HG03025 (cell line): ENCODE results near the gene RNU6-1.

Source experiments
- ATAC-seq: cut with Tn5 transposase; IDR thresholded peaks from one replicate; pipeline ENCODE4 v1.9.1; 2021; ENCODE audit warnings: mild to moderate bottlenecking, moderate library complexity; ENCODE audit not compliant: unreplicated experiment, low FRiP score

The RNU6-1 gene

DNA sequence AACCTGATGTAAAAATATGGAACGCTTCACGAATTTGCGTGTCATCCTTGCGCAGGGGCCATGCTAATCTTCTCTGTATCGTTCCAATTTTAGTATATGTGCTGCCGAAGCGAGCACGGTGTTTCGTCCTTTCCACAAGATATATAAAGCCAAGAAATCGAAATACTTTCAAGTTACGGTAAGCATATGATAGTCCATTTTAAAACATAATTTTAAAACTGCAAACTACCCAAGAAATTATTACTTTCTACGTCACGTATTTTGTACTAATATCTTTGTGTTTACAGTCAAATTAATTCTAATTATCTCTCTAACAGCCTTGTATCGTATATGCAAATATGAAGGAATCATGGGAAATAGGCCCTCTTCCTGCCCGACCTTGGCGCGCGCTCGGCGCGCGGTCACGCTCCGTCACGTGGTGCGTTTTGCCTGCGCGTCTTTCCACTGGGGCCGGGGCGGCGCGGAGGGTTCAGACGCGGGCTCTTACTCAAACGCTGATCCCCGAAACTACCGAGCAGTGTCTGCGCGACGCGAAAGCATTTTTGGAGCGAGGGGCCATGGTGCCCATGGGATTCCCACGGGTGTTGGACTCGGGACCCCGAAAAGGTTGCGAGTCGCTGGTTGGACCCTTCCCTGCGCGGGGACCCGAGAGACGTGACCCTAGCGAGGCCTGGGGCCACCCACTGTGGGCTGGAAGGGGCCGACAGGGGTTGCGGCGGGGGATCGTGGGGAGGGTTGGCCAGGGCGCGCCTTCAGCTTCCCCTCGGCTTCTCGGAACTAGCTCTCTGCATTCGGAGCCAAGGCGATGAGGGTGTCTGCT is at the start of gene RNU6-1:
Gene RNU6-1, minus strand, starts transcription at position 117 of the 820 bp plus-strand sequence.
- ATAC-seq = peak; percentile 86

GRCh38 chr15:67887776-67888175 is 47.9 kb upstream of the RNU6-1 start:
- ATAC-seq = no peak

GRCh38 chr15:67885861-67886260 is 46.0 kb upstream of the RNU6-1 start:
- ATAC-seq = no peak

DNA sequence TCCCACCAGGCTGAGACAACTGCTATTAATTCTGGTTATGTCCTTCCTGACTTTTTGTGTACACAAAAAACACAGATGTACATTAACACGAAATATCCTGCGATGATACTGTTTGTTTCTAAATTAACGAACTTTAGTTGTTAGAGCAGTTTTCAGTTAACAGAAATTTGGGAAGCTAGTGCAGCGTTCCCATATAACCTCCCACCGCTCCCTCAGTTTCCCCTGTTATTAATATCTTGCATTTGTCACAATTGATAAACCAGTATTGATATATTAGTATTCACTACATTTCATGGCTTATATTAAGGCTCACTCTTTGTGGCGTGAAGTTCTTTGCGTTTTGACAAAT is 45.3 kb upstream of the RNU6-1 start:
- no peak for ATAC-seq

DNA sequence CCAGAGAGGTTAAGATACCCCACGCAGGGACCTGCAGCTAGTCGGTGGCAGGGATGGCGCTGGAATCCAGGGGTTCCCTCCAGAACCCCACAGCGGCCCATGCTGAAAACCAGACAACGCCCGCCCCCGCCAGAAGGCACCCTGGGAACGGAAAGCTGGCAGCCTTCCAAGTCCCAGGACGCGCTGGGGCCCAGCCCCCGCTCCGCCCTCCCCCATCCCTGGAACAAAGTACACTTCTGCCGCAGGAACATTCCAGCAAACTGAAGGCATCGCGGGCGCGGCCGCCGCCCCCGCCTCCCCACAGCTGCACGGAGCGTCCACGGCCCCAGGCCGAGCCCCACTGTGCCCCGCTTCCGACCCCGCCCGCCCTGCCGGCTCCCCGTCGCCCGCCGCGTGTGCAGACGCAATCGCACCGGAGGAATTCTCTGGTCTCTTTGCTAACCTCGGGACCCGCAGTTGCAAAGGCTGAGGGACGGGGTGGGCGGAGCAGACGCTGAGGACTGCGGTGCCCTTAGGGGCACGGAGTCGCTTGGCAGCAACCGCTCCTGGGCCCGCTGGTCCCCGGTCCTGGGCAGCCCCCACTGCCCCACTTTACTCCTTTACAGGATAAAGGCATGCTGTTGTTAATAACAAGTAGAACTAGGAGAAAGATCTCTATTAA is 44.8 kb upstream of the RNU6-1 start:
- no peak for ATAC-seq

DNA sequence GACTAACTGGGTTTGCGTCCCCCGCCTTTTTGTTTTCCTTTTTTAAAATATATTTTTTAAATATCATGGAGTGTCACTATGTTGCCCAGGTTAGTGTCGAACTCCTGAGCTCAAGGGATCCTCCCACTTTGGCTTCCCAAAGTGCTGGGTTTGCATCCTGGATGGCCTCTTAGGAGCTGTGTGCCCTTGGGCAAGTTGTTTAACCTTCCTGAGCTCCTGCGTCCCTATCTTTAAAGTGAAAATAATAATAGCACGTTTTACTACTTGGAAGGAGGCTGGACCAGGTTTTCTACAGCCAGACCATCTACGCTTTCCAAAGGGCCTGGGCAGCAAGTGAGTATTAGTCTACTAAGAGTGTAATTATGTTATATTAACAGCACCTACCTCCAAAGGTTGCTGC is 44.2 kb upstream of the RNU6-1 start:
- no peak for ATAC-seq

DNA sequence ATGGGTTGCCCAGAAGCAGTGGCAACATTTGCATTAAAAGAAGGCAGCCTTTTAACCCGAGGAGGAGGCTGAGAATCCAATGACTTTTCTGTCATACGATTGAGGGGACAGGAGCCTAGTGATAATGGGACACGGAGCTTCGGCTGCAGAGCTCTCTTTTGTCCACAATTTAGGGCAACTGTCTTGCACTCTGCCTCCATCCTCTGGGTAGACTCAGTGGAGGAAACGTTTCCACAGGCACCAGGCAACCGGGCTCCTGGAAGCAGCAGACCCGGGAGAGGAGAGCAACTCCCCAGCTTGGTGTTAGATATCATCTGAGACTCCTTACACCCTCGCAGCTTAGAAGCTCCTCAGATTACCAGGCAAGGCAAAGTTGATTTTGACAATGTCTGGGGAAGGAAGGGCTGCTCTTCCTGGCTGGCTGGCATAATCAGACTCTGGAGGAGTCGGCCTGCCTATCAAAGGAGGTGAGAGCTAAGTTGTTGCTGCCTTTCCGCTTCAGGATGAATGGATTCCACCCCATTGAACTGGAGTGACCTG is 43.5 kb upstream of the RNU6-1 start:
- ATAC-seq = no peak

DNA sequence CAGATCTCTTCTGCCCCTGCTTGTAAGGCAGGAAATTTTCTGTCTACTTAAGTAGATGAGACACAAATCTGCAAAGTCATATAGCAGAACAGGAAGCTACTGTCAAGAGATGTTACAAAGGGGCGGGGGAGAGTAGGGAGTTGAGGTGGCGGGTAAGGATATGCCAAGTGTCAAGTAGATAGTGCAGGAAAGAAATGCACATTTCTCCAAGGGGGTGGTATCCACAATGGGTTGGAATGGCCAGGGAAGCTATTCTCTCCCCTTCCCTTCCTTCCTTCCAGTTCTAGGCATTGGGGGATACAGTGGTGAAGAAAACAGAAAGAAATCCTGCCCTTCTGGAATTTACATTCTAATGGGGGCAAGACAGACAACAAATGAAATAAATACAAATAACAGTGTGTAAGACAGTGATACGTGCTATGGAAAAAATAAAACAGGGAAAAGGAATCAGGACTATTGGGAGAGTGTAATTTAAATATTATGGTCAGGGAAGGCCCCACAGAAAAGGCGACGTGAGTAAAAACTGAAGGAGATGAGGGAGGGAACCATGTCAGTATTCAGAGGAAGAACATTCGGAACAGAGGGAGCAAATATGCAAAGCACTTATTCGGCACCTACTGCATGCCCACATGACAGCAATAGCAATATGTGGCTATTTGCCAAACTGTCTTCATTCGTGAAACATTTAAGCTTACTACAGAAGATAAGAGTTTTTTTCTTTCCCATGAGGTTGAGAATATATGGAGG is 42.8 kb upstream of the RNU6-1 start:
- no peak for ATAC-seq

GRCh38 chr15:67880651-67881182 is 40.9 kb upstream of the RNU6-1 start:
- no peak for ATAC-seq

DNA sequence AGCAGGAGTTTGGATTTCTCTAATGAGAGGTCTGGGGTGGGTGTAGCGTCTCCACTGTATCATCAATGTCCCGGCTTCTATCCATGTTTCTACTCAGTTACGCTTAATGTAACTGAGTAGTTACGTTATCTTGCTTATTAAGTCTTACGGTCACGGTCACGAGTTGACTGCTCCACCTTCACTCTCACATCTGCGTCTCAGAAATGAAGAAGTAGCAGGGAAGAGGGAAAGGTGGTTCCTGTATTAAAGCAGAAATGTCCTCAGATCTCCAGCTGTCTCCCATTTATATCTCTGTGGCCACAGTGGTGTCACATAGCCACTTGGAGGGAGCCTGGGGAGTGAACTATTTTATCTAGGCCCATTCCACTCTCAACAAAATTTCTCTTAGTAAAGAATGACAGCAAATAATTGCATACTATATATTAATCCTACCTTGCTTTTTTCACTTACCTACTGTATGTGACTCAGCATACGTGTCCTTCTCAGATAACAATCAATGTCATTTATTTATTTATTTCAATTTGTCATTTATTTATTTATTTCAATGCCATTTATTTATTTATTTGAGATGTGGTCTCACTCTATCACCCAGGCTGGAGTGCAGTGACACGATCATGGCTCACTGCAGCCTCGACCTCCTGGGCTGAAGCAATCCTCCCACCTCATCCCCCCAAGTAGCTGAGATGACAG is 39.7 kb upstream of the RNU6-1 start:
- no peak for ATAC-seq

GRCh38 chr15:67878712-67879206 is 38.9 kb upstream of the RNU6-1 start:
- no peak for ATAC-seq

GRCh38 chr15:67873777-67874176 is 33.9 kb upstream of the RNU6-1 start:
- ATAC-seq = no peak

DNA sequence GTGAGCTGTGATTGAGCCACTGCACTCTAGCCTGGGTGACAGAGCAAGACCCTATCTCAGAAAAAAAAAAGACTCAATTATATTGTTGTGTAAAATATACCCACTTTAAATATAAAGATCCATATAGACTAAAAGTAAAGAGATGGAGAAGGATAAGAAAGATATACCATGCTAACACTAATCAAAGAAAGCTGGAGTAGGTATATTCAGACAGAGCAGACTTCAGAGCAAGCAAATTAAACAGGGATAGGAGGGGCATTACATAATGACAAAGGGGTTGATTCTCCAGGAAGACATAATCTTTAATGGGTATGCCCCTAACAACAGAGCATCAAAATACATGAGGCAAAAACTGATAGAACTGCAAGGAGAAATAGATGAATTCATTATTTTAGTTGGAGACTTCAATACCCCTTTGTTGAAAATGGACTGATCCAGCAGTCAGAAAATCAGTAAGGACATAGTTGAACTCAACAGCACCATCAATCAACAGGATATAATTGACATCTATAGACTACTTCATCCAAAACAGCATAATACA is 31.1 kb upstream of the RNU6-1 start:
- ATAC-seq = no peak

- ATAC-seq = no peak
Measured at GRCh38 chr15:67869701-67870100, 29.9 kb upstream of the RNU6-1 start.

GRCh38 chr15:67865766-67866165 is 25.9 kb upstream of the RNU6-1 start:
- no peak for ATAC-seq

GRCh38 chr15:67865331-67865730 is 25.5 kb upstream of the RNU6-1 start:
- ATAC-seq = no peak

- ATAC-seq = peak; percentile 81
Measured at GRCh38 chr15:67863442-67863987, 23.7 kb upstream of the RNU6-1 start.

GRCh38 chr15:67862750-67863441 is 23.1 kb upstream of the RNU6-1 start:
- ATAC-seq = no peak

GRCh38 chr15:67861983-67862382 is 22.1 kb upstream of the RNU6-1 start:
- no peak for ATAC-seq
